MM.1S (cell line): ENCODE data around the gene OLFM1.

Experiments used
- DNase-seq: peaks from one replicate; pipeline ENCODE4 v3.0.0-alpha.2; 2015
- H2AFZ ChIP-seq: fragments of 300-600 bp; sonication (generic); 2 replicates; pipeline ENCODE4 v1.6.0; 2016; ENCODE audit warnings: antibody characterized with exemption, low read length
- H3F3A ChIP-seq: fragments of 300-600 bp; sonication (generic); 2 replicates; pipeline ENCODE4 v1.6.1; 2016; ENCODE audit warnings: mild to moderate bottlenecking, antibody characterized with exemption, low read length, moderate library complexity, mixed read lengths; ENCODE audit not compliant: insufficient read depth
- H3K27ac ChIP-seq: fragments of 300-600 bp; sonication (generic); 2 replicates; pipeline ENCODE4 v1.5.1; 2016; ENCODE audit warnings: mild to moderate bottlenecking, low read length
- H3K27me3 ChIP-seq: fragments of 300-600 bp; sonication (generic); replicated peaks from 2 replicates; pipeline ENCODE4 v1.6.0; 2016; ENCODE audit warnings: low read length; ENCODE audit not compliant: insufficient read depth
- H3K36me3 ChIP-seq: fragments of 300-600 bp; sonication (generic); replicated peaks from 2 replicates; pipeline ENCODE4 v1.6.1; 2016; ENCODE audit warnings: mild to moderate bottlenecking, low read length, mixed read lengths; ENCODE audit not compliant: insufficient read depth
- H3K4me1 ChIP-seq: fragments of 300-600 bp; sonication (generic); 2 replicates; pipeline ENCODE4 v1.6.1; 2016; ENCODE audit warnings: low read length, mixed read lengths
- H3K4me2 ChIP-seq: fragments of 300-600 bp; sonication (generic); 2 replicates; pipeline ENCODE4 v1.6.0; 2016; ENCODE audit warnings: low read depth, low read length
- H3K4me3 ChIP-seq: fragments of 300-600 bp; sonication (generic); 2 replicates; pipeline ENCODE4 v1.5.1; 2016; ENCODE audit warnings: low read length, mixed read lengths
- H3K79me2 ChIP-seq: fragments of 300-600 bp; sonication (generic); 2 replicates; pipeline ENCODE4 v1.6.1; 2016; ENCODE audit warnings: mixed run types, low read length, mixed read lengths
- H3K9ac ChIP-seq: fragments of 300-600 bp; sonication (generic); 2 replicates; pipeline ENCODE4 v1.6.1; 2016; ENCODE audit warnings: low read length, mixed read lengths
- H3K9me2 ChIP-seq: fragments of 300-600 bp; sonication (generic); replicated peaks from 2 replicates; pipeline ENCODE4 v1.6.1; 2016; ENCODE audit warnings: mild to moderate bottlenecking, low read length, mixed read lengths; ENCODE audit not compliant: insufficient read depth
- H3K9me3 ChIP-seq: fragments of 300-600 bp; sonication (generic); replicated peaks from 2 replicates; pipeline ENCODE4 v1.6.1; 2016; ENCODE audit warnings: mild to moderate bottlenecking, low read length, mixed read lengths; ENCODE audit not compliant: insufficient read depth
- H4K20me1 ChIP-seq: fragments of 300-600 bp; sonication (generic); 2 replicates; pipeline ENCODE4 v1.6.1; 2016; ENCODE audit warnings: mild to moderate bottlenecking, low read length, moderate library complexity, mixed read lengths; ENCODE audit not compliant: insufficient read depth
- CTCF ChIP-seq: fragments of 300-600 bp; sonication (generic); IDR thresholded peaks from 2 replicates; pipeline ENCODE4 v1.5.1; 2016; ENCODE audit warnings: antibody characterized with exemption, low read length, mixed read lengths
- EZH2 ChIP-seq: fragments of 300-600 bp; sonication (generic); optimal IDR thresholded peaks from 2 replicates; pipeline ENCODE3; 2017; ENCODE audit warnings: low read depth, mild to moderate bottlenecking, antibody characterized with exemption, low read length, mixed read lengths
- EZH2phosphoT487 ChIP-seq: fragments of 300-600 bp; sonication (generic); IDR thresholded peaks from 2 replicates; pipeline ENCODE4 v1.6.1; 2018; ENCODE audit warnings: antibody characterized with exemption, low read length

The OLFM1 gene

GRCh38 chr9:135051316-135052038 is 36.0 kb upstream of the OLFM1 start:
- H3K9ac ChIP-seq, result no peak overlapping the region
- H3K27me3 ChIP-seq, result peaks cover 92% of the 10 kb centered on the region
- H3F3A ChIP-seq, result no peaks in the 10 kb centered on the region
- H2AFZ ChIP-seq, result no peak overlapping the region
- no peaks in the 10 kb centered on the region for H4K20me1 ChIP-seq
- no peaks in the 10 kb centered on the region for H3K9me2 ChIP-seq
- no peak for TF ChIP-seq EZH2phosphoT487
- H3K9me3 ChIP-seq, result no peaks in the 10 kb centered on the region
- H3K4me1 ChIP-seq, result no peaks in the 10 kb centered on the region; the same call in 1 of the 2 replicates
- H3K4me3 ChIP-seq, result no peak overlapping the region
- H3K36me3 ChIP-seq, result no peaks in the 10 kb centered on the region
- no peaks in the 10 kb centered on the region for H3K79me2 ChIP-seq
- no peak for DNase-seq
- no peak overlapping the region for H3K4me2 ChIP-seq
- no peak overlapping the region for H3K27ac ChIP-seq

- no peak overlapping the region for H3K27ac ChIP-seq
- H3K4me3 ChIP-seq, result no peak overlapping the region
- no peak overlapping the region for H2AFZ ChIP-seq
- H3K27me3 ChIP-seq, result peaks cover 95% of the 10 kb centered on the region
- no peaks in the 10 kb centered on the region for H3K9me3 ChIP-seq
- H4K20me1 ChIP-seq, result no peaks in the 10 kb centered on the region
- no peaks in the 10 kb centered on the region for H3K9me2 ChIP-seq
- no peaks in the 10 kb centered on the region; the same call in 1 of the 2 replicates for H3K4me1 ChIP-seq
- no peak overlapping the region for H3K4me2 ChIP-seq
- no peak overlapping the region for H3K9ac ChIP-seq
- no peaks in the 10 kb centered on the region for H3F3A ChIP-seq
- H3K79me2 ChIP-seq, result no peaks in the 10 kb centered on the region
- no peaks in the 10 kb centered on the region for H3K36me3 ChIP-seq
- DNase-seq, result no peak
- TF ChIP-seq CTCF, result no peak
- TF ChIP-seq EZH2, result no peak
- TF ChIP-seq EZH2phosphoT487, result no peak
These were observed 34.3 kb upstream of the OLFM1 start for GRCh38 chr9:135053133-135053532.

- Histone ChIP-seq H3K79me2 (no peaks in the 10 kb centered on the region), H4K20me1 (no peaks in the 10 kb centered on the region), H3K27me3 (peaks cover 95% of the 10 kb centered on the region), H3K4me3 (no peak overlapping the region), H3K9me2 (no peaks in the 10 kb centered on the region), H3F3A (no peaks in the 10 kb centered on the region), H3K9me3 (no peaks in the 10 kb centered on the region), H3K36me3 (no peaks in the 10 kb centered on the region), H3K27ac (no peak overlapping the region), H3K4me1 (no peaks in the 10 kb centered on the region; the same call in 1 of the 2 replicates), H2AFZ (no peak overlapping the region), H3K4me2 (no peak overlapping the region), H3K9ac (no peak overlapping the region)
- no peak for TF ChIP-seq CTCF
- TF ChIP-seq EZH2, result no peak
- TF ChIP-seq EZH2phosphoT487, result no peak
- DNase-seq, result no peak
These were observed 32.3 kb upstream of the OLFM1 start for GRCh38 chr9:135055181-135055580.

- no peaks in the 10 kb centered on the region for H4K20me1 ChIP-seq
- no peak overlapping the region for H3K4me2 ChIP-seq
- no peak overlapping the region for H3K4me3 ChIP-seq
- H3K36me3 ChIP-seq, result no peaks in the 10 kb centered on the region
- no peak overlapping the region for H3K27ac ChIP-seq
- TF ChIP-seq EZH2phosphoT487 (no peak), CTCF (no peak), EZH2 (no peak)
- no peak for DNase-seq
- no peaks in the 10 kb centered on the region for H3K9me3 ChIP-seq
- no peak overlapping the region for H2AFZ ChIP-seq
- H3K9me2 ChIP-seq, result no peaks in the 10 kb centered on the region
- H3K79me2 ChIP-seq, result no peaks in the 10 kb centered on the region
- no peak overlapping the region for H3K9ac ChIP-seq
- H3K4me1 ChIP-seq, result no peaks in the 10 kb centered on the region
- no peaks in the 10 kb centered on the region for H3F3A ChIP-seq
- H3K27me3 ChIP-seq, result peaks cover 93% of the 10 kb centered on the region
These were observed 30.9 kb upstream of the OLFM1 start for GRCh38 chr9:135056541-135056940.
